ENCODE data around the gene C11orf52.

C11orf52 gene

DNA sequence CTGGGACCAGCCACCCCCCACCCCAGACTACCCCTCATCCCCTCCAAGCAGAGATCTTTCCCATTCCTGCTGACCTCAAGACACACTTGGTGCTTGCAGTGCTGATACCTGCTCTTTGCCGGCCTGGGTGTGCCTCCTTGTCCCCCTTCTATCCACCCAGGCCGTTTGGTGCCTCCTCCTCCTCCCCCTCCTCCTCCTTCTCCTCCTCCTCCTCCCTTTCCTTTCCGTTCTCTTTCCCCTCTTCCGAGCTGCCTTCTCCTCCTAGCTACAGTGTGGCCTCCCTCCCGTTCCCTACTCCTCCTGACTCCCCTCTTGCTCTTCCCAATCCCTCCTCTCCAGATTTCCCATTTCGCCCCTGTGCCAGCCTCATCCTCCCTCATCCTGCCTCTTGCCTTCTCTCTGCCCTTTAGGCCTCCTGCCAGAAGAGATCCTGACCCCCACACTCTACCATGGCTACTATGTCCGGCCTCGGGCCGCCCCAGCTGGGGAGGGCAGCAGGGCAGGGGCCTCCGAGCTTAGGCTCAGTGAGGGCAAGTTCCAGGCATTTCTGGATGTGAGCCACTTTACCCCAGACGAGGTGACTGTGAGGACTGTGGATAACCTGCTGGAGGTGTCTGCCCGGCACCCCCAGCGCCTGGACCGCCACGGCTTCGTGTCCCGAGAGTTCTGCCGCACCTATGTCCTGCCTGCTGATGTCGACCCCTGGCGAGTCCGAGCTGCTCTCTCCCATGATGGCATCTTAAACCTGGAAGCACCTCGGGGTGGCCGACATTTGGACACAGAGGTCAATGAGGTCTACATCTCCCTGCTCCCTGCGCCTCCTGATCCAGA is 5.5 kb upstream of the C11orf52 start:
- no peak for DNase-seq

DNA sequence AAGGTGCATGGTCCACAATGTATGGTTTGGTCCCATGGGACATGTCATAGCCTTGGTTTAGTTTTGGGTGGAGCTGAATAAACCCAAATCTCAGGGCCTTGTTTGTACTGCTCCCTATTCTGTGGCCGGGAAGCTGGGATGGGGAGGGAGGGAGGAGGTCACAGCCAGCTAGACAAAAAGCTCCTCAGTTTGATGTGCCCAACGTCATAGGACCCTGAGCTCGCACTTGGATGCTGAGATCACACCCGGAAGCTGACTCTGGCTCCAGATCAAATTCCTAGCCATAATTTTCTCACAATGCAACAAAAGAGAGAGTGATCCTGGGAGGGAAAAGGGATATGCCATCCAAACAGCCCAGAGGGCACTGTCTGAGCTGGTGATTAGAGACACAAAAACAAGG is 4.7 kb upstream of the C11orf52 start:
- DNase-seq, result no peak

DNA sequence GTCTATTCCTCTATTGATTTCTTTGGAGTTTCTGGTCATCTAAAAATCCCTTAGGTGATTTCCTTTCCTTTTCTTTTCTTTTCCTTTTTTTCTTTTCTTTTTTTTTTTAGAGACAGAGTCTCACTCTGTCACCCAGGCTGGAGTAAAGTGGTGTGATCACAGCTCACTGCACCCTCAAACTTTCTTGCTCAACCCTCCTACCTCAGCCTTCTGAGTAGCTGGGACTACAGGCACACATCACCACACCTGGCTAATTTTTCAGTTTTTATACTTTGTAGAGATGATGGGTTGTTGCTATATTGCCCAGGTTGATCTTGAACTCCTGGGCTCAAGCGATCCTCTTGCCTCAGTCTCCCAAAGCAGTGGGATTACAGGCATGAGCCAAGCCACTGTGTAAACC is 1.9 kb upstream of the C11orf52 start:
- DNase-seq, result no peak

DNA sequence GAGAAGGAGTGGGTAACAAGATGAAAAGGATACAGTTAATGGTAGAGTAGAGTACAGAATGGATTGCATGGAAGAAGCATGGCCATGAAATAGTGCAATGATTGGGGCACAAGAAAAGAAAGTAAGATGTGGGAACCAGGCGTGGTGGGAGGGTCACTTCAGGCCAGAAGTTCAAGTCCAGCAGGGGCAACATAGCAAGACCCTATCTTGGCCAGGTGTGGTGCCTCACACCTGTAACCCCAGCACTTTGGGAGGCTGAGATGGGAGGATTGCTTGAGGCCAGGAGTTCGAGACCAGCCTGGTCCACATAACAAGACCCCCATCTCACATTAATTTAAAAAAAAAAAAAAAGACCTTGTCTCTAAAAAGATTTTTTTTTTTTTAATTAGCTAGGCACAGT is 1.4 kb upstream of the C11orf52 start:
- DNase-seq, result no peak

DNA sequence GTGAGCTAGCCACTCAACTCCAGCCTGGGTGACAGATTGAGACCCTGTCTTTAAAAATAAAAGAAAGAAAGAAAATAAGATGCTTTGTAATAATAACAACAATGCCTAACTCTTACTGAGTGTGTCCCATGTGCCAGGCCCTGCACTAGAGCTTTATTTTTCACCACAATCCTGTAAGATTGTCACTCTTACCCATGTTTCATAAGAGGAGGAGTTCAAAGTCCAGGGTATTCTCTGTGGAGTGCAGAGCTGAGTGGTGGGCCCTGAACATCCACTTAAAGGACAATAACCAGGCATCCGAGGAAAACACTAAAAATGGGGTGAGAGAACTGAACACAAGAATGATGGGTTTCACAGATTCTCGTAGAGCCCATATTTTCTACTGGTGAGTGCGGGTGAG is 925 bp upstream of the C11orf52 start:
- DNase-seq, result no peak

DNA sequence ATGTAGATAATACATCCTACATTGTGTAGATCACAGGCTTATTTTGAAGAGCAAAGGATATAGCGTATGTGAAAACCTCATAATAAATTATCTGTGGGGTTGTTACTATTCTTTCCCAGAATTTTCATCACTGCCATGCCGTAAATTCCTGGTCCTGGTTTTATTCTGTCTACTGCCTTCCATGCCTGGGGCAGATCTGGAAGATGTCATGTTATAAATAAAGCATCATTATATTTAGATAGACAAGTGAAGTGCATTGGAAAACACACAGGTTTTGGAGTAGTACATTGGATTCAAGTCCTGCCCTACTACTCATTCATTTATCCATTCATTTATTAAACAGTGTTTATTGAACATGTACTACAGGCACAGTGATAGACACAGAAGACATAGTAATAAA is 2.2 kb downstream of the C11orf52 start:
- no peak for DNase-seq

DNA sequence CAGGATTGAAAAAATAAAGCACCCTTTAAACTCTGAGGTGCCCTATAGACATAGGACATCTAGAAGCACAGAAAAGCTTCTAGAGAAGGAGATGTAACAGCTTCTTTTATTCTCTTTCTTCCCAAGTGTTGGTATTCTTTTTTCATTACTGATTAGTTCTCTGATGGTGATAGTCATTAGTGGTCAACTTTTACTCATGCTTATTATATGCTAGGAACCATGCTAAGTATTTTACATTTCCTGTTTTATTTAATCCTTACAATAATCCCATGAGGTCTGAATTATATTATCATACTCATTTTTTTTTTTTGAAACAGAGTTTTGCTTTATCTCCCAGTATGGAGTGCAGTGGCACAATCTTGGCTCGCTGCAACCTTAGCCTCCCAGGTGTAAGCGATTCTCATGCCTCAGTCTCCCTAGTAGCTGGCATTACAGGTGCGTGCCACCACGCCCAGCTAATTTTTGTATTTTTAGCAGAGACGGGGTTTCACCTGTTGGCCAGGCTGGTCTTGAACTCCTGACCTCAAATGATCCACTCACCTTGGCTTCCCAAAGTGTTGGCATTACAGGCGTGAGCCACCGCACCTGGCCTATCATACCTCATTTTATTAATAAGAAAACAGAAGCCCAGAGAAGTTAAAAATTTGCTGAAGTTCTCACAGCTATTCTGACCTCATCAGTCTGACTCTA is 3.0 kb downstream of the C11orf52 start:
- DNase-seq, result no peak

DNA sequence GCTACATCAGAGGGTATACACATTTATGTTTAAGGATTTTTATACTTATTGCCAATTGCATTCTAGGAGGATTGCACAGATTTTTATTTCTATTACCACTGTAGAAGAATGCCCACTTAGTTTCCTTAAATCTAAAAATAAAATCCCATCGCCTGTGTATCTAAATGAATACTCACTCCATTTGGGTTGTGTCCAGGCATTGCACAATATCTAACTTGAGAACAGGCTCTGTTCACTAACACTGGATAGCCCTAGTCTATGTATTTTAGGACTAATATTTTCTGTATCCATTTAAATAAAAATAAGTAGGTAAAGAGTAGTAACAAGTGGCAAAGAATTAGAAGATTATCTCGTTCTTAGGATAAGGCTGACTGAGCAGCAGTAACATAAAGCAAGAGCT is 4.1 kb downstream of the C11orf52 start:
- DNase-seq, result no peak

DNA sequence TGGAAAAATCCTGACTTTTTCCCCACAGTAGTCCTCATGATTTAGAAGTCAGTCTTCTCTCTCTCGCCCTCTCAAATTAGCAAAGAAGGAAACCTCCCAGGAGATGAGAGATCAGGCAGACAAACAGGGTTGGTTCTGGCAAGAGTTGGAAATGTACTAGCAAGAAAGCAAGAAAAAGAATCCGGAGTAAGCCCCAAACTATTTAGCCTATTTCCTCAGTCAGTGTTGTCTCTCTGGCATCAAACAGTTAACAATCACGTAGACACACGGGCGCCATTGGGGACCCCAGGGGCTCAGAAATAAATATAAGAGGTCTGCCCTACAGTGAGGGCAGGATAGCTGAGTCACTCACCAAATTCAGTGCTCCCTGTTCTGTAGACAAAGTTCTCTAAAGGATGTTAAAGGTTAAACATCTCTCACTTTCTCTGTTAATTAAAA is 4.7 kb downstream of the C11orf52 start:
- no peak for DNase-seq

DNA sequence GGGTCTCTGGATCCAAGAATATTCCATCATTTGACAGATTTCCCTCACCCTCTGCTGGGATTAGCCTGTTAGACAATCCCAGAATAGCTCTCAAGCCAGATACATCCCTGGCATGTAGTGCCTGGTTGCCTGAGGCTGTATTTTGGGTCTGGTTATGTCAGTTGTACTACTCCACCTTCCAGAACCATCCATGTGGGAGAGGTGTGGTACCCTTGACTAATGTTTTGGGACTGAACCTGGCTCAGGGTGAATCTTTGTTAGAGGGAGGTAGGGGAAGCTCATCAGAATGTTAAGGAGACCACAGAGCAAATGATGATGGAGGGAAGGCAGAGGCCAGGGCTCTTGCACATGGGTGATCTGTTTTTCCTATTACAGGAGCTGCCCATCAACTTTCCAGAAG is 5.2 kb downstream of the C11orf52 start:
- DNase-seq, result no peak

DNA sequence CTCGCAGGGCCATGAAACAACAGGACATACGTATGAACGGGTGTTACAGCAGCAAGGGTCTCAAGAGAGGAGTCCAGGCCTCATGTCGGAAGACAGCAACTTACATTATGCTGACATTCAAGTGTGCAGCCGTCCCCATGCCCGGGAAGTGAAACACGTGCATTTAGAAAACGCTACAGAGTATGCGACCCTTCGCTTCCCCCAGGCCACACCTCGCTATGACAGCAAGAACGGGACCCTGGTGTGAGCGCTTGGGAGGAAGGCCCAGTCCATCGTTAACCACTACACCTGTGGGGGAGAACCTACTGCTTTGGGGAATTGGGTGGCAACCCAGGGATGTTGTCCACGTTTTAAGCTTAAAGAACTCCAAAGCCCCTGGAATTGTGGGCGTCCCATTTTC is 7.2 kb downstream of the C11orf52 start:
- no peak for DNase-seq

DNA sequence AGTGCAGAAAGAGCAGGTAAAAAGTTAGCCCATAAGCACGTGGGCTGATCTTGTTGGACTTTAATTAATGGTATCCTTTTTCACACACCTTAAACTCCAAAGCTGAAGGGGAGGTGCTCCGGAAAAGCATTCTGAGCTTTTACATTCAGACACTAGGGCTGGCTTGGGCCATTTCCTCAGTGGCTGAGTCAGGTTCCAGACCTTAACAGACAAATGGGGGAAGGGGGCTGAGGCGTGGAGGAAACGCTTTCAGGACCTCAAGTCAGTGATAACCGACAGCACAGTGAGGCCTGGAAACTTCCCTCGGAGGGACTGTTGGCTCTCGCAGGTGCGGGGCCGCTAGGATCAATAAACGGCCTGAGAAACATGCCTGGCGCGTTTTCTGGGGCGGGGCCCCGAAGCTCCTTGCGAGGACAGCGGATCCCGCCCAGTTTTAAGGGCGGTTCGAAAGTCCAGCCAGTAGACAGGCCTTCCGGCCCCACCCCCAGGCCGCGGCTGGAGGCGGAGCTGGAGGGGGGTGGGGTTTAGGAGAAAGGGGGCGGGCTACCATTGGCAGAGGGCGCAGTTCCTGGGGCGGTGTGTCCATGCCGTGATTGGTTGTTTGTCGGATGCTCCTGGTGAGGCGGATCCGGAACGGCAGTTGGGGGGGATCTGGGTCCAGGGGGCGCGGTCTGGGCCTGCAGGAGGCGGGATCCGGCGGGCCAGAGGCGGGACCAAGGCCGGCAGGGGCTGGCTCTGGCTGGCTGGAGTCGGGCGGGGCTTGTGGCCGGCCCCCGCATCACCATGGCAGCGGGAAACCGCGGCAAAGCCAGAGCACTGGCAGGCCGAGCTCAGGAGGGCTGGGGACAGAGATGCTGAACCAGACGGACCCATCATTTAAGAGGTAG is 8.0 kb downstream of the C11orf52 start:
- peak; percentile 95 for DNase-seq

DNA sequence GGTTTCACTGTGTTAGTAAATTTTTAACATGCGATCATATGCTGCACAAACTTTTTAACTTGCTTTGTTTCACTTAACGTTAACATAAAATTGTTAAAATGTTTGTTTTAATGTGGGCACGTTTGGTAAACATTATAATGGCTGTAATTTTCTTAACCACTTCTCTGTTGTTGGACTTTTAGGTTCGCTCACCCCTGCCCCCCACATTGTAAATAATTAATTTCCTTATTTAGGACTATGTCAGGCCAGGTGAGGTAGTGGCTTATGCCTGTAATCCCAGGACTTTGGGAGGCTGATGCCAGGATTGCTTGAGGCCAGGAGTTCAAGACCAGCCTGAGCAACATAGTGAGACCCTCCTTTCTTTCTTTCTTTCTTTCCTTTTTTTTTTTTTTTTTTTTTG is 11.8 kb downstream of the C11orf52 start:
- no peak for DNase-seq

DNA sequence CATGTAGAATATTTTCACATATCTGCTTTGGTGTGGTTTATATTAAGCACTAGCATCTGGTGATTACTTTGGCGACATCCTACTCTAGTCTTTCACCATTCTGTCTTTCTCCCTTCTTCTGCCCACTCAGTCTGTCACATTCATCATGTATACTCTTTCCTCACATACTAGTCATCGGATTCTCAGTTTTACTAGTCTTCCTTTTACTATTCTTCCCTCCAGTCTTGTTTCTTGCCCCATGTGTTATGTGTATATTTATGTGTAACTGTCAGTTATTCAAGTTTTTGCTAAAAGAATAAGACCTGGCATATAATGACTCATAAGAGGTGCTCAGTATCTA is 13.9 kb downstream of the C11orf52 start:
- DNase-seq, result no peak

DNA sequence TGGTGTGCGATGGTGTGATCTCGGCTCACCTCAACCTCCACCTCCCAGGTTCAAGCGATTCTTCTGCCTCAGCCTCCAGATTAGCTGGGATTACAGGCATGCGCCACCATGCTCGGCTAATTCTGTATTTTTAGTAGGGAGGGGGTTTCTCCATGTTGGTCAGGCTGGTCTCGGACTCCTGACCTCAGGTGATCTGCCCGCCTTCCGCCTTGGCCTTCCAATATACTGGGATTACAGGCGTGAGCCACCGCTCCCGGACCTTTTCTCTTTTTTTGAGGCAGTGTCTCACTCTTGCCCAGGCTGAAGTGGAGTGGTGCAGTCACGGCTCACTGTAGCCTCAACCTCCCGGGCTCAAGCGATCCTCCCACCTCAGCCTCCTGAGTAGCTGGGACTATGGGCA is 14.5 kb downstream of the C11orf52 start:
- DNase-seq, result peak; percentile 46

DNA sequence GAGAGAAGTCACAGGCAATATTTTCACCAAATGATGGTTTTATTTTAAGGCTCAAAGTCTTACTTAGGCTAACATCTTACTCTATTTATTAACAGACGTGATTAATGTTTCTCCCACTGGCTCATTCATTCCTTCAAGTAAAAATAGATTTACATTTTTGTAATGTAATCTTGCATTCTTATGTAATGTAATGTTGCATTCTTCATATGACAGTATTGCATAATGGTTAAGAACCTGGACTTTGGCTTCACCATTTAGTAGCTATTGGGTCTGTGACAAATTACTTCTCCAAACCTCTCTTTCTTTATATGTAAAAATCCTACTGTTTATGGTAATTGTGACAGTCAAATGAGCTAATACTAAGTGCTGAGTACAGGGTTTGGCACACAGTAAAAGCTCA is 15.2 kb downstream of the C11orf52 start:
- no peak for DNase-seq

DNA sequence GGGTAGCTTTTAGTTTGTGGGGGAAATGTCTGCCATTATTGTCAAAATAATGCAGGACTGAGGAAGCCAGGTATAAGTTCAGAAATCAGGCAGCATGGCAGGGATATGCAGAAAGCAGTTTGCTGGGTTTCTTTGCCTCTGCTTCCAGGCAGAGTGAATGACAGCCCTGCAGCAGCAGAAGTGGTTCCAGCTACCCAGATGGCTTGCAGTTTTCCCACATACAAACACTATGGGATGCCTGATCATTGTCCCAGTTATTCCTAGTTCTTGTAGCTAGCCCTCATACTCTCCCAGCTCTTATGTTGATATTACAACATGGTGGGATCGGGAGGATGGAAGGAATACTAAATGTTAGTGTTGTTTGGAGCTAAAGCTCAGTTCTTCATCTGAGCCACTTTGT is 15.6 kb downstream of the C11orf52 start:
- peak; percentile 37 for DNase-seq

DNA sequence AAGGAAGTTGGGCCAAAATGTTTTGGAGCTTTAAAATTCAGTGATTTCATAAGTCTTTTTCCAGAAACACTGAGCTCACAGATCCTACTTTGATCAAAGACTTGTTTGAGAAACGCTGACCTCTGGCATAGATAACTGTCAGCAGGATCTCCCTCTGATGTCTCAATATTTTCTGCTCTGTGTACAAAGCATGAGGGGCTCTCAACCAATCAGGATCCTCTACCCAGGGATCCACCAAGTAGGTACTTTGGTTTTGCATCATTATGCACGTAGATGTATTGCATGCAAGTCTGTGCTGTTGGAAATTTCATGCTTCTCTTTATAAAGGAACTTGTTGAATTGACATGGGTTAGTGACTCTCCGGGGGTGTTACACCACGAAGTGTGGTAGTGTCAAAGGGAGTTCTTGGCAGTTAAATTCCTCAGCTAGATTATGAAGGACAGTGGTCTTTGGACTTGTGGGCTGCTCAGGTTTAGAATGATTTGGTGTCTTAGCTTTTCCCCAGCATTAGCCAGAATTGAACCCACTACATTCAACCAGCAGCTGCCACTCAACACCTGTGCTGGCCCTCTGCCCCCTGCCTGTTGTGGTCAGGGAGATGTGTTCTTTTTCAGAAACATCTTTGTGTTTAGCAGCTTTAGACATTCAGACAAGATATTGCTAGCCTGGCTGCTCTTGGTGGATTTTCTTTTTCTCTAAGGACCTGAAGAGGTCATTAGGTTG is 16.8 kb downstream of the C11orf52 start:
- DNase-seq, result peak; percentile 49

DNA sequence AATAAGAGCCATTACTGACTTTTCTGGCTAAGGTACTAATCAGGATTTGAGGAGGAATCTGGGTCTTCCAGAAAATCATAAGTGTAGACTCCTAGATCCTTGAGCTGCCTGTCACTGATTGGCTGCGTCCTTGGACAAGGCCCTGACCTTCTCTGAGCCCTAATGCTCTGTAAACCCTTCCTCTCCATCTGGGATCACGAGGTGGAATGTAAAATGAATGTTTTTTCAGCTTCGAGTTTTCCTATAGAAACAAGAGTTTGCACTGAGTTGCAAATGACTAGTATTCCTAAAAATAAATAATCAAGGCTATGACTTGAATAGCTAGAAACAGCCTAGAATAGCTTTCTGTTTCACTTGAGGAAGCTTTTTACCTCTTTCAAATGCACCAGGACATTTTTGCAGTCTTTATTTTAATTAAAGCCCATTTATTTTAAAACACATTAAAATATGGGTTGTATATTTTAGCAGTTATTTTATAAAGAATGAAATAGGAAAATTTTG is 17.4 kb downstream of the C11orf52 start:
- DNase-seq, result peak; percentile 46

DNA sequence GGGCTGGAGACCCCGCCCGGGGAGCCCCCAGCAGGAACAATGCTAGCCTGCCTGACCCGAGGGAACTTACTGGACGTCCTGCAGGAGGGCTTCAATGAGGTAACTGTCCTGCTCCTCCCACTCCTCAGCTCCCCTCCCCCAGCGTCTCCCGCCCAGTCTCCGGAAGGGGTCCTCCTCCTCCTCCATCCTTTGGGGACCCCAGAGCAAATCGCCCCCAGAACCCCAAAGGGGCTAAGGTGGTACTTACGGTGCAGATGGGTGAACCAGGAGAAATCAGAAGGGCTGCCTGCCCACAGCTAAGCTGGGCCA is 18.7 kb downstream of the C11orf52 start:
- DNase-seq, result peak; percentile 70

DNA sequence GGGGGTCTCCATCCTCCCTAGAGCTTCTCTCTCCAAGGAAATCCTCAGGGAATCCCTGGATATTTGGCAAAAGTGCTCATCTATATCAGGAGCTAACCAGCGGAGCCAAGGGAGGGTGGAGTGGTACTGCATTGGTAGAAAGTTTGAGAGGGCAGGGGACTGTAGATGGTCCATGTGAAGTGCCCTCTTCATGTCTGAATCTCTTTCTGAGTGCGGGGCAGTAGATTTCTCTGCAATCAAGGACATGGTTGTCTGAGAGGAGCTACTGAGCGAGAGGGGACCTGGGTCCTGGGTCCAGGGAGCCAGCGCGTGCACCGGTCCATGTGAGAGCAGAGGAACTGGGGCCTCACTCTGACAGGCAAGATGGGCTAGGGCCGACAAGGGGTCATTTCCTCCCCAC is 19.1 kb downstream of the C11orf52 start:
- peak; percentile 59 for DNase-seq

DNA sequence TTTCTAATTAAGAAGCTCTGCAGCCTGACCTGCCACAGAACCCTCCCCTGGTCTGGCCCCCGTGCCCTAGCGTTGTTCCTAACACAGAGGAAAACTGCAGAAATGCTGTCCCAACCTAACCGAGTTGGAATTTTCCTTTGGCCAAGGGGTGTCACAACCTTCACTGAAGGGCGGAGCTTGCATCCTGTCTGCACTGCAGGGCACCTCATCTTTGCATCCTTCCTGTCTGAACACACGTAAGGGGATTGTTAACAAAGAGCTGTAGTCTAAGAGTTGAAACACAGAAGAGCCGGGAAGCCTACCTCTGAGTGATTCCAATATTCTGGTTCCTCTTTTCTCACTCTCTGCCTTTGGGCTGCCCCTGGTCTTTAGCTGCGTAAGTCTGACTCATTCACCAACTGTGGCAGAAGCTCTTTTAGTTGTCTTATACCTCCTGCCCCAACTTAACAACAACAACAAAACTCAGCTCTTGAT is 20.0 kb downstream of the C11orf52 start:
- peak; percentile 65 for DNase-seq
